ES-I3 (cell line): ENCODE measurements around the gene ABCA3.
"Not testable (repeated sequence)": the region's sequence is repeated elsewhere in the genome, so short reads cannot be mapped to it uniquely, and the experiment has no call there.

Experiments used
- H3K36me3 ChIP-seq: 2 replicates; pipeline ENCODE4 v1.6.1; 2013; ENCODE audit warnings: mild to moderate bottlenecking, low read length, control low read depth, moderate library complexity; ENCODE audit not compliant: insufficient read depth
- H3K4me1 ChIP-seq: 2 replicates; pipeline ENCODE4 v1.6.1; 2013; ENCODE audit warnings: mild to moderate bottlenecking, control low read depth, low read length; ENCODE audit not compliant: insufficient read depth
- H3K9ac ChIP-seq: 2 replicates; pipeline ENCODE4 v1.6.1; 2013; ENCODE audit warnings: low read depth, mild to moderate bottlenecking, low read length, moderate library complexity
- H3K9me3 ChIP-seq: 2 replicates; pipeline ENCODE4 v1.6.1; 2013; ENCODE audit warnings: mild to moderate bottlenecking, low read length, moderate library complexity; ENCODE audit not compliant: control insufficient read depth, insufficient read depth

Gene ABCA3

DNA sequence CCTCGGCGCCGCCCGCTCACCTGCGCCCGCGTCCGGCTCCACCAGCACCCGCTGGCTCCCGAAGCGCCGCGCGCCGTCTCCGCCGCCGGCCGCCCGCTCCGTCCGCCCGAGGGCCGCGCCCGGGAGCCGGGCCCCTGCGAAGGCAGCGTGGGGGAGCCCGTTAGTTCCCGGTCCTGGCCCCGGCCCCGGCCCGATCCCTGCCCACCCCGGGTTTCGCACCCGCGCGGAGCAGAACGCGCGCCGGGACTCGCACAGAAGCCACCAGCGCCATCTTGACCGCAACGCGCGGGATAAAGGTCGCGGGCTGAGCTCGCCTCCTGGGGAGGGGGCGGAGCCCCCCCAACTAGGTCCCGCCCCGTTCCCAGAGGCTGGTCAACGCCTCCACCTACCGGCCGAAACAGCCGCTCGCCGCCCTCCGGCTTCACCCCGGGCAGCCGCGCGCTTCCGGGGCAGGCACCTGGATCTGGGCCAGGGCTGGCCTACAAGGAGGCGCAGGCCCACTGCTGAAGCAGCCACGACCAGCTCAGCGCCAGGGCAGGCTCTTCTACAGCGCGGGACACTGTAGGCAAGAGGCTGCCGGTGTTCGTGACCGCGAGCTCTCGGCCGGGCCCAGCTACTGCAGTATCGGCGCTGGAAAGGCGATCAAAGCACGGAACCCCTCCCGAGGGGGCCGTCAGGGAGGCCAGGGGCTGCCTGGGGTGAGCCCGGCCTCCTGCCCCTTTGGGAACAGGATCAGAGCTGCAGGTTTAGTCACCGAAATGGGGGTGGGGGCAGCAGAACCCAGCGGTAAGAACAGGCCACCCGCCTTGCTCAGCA lies 89.0 kb downstream of the ABCA3 start, which contains the start of gene ECI1:
TSS of gene ECI1 (minus strand) at position 292 of the 816 bp plus-strand sequence. CDS start at position 271, 21 bp downstream.
- Histone ChIP-seq H3K9ac (peak within 1 kb of the TSS; percentile 89), H3K9me3 (no peaks in the 10 kb centered on the region), H3K4me1 (peaks cover 3% of the 10 kb centered on the region; the same call in 1 of the 2 replicates), H3K36me3 (peaks cover 18% of the 10 kb centered on the region)

DNA sequence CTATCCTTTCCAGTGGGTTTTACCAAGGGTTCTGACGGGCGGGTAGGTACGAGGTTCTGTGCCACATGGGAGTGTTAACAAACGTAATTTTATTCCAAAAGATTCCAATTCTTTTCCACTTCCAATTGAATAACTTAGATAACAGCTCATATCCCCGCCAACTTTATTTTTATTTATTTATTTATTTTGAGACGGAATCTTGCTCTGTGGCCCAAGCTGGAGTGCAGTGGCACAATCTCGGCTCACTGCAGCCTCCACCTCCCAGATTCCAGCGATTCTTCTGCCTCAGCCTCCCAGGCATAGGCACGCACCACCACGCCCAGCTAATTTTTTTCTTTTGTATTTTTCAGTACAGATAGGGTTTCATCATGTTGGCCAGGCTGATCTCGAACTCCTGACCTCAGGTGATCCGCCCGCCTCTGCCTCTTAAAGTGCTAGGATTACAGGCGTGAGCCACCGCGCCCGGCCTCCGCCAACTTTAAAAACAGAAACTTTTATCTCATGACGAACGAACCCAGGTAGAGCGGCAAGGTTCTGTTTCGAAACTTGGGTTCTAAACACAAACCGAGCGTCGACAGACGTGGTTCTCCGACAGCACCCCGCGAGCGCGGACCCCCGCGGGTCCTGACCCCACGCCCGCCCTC lies 89.8 kb downstream of the ABCA3 start:
- H3K9me3 ChIP-seq, result no peaks in the 10 kb centered on the region
- H3K36me3 ChIP-seq, result peaks cover 18% of the 10 kb centered on the region
- peaks cover 3% of the 10 kb centered on the region; the same call in 1 of the 2 replicates for H3K4me1 ChIP-seq
- peak overlapping the region; percentile 89 for H3K9ac ChIP-seq

- no peaks in the 10 kb centered on the region; the same call in 1 of the 2 replicates for H3K4me1 ChIP-seq
- peaks cover 15% of the 10 kb centered on the region; the same call in 1 of the 2 replicates for H3K36me3 ChIP-seq
- H3K9me3 ChIP-seq, result no peaks in the 10 kb centered on the region
- no peak overlapping the region for H3K9ac ChIP-seq
Measured at GRCh38 chr16:2246301-2246885, 94.1 kb downstream of the ABCA3 start.

GRCh38 chr16:2244926-2245795 lies 95.4 kb downstream of the ABCA3 start:
- Histone ChIP-seq H3K4me1 (no peaks in the 10 kb centered on the region; the same call in 1 of the 2 replicates), H3K36me3 (peaks cover 15% of the 10 kb centered on the region; the same call in 1 of the 2 replicates), H3K9ac (no peak overlapping the region), H3K9me3 (no peaks in the 10 kb centered on the region)

GRCh38 chr16:2244301-2244700 lies 96.2 kb downstream of the ABCA3 start:
- Histone ChIP-seq H3K9ac (no peak overlapping the region), H3K36me3 (peaks cover 15% of the 10 kb centered on the region; the same call in 1 of the 2 replicates), H3K9me3 (no peaks in the 10 kb centered on the region), H3K4me1 (no peaks in the 10 kb centered on the region)

DNA sequence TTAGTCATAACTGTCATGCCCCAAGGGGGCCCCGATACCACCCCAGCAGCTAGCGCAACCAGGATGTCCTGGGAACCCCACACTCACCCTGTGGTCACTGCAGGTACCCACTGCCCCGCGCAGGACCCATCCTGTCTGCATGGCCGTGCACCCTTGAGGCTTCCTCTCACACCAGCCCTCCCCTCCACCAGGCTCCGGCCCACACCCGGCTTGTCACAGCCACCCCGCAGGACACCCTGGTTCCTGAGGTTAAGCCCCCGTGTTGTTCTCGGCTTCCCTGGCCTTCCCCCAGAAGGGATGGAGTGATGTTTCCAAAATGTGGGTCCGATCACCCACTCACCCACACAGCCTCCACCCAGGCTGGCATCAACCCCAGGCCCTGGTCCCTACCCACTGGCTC lies 96.7 kb downstream of the ABCA3 start:
- Histone ChIP-seq H3K36me3 (peaks cover 15% of the 10 kb centered on the region; the same call in 1 of the 2 replicates), H3K9ac (no peak overlapping the region), H3K9me3 (no peaks in the 10 kb centered on the region), H3K4me1 (no peaks in the 10 kb centered on the region; the same call in 1 of the 2 replicates)

DNA sequence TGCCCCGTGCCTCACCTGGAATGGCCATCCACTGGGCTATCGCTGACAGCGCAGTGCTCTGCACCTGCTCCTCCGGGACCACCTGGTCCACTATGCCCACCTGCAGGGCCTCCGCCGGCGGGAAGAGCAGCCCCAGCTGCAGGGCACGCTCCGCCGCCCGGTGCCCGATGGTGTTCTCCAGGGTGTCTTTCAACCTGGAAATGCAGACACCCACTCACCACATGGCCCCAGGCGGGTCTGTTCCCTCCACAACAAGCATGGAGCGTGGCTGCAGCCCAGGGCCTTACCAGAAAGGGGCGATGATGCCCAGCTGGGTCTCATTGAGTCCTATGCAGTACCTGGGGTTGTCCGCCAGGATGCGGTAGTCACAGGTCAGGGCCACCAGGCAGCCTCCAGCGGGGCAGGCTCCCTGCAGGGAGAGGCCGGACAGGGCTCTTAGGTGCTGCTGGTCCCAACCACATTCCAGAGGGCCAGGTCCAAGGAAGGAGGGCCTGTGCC lies 97.4 kb downstream of the ABCA3 start:
- Histone ChIP-seq H3K9ac (no peak overlapping the region), H3K36me3 (peaks cover 15% of the 10 kb centered on the region; the same call in 1 of the 2 replicates), H3K9me3 (no peaks in the 10 kb centered on the region), H3K4me1 (no peaks in the 10 kb centered on the region; the same call in 1 of the 2 replicates)

- H3K9ac ChIP-seq, result no peak overlapping the region
- H3K9me3 ChIP-seq, result no peaks in the 10 kb centered on the region
- H3K36me3 ChIP-seq, result peaks cover 15% of the 10 kb centered on the region; the same call in 1 of the 2 replicates
- no peaks in the 10 kb centered on the region; the same call in 1 of the 2 replicates for H3K4me1 ChIP-seq
Measured at GRCh38 chr16:2242598-2242997, 97.9 kb downstream of the ABCA3 start.

GRCh38 chr16:2240331-2240730 lies 100.2 kb downstream of the ABCA3 start:
- not testable (repeated sequence) for H3K4me1 ChIP-seq, H3K36me3 ChIP-seq, H3K9ac ChIP-seq, H3K9me3 ChIP-seq

DNA sequence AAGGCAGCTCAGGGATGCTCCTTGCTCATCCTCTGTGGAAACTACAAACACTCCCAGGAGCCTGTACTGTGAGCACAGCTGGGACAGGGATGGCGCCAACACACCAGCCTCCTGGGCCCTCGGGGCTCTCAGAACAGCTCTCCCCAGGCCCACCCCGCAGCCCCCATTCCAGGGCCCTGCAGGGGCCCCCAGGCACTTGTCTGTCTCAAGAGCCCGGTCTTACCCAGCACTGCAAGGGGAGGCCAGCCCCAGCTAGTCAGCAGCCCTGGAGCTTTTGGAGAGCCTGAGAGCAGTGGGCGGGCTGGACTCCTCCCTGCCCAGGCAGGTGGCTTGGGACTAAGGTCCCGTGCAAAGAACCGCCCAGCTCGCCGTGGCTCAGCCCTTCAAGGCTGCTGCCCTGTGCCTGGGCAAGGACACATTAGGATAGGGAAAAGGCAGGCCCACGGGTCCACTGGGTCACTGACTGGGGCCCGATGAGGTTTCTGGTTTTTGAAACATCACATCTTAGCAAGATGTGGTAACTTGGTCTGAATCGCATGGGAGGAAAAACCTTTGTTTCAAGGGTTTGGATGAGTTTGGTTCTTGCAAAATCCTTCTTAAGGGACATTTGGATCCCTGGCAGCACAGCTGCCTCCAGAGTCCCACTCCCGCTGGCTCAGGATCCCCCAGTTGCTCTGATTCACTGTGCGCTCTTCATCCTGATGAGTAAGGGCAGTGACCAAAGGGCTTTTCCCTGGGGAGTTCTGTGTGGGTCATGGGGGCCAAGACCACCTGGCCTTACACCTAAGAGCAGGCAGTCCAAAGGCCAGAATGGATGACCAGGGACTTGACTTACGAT lies 101.5 kb downstream of the ABCA3 start:
- no peak overlapping the region for H3K9ac ChIP-seq

GRCh38 chr16:2238150-2238837 lies 102.2 kb downstream of the ABCA3 start:
- H3K36me3 ChIP-seq, result peaks cover 7% of the 10 kb centered on the region; the same call in 1 of the 2 replicates
- peak overlapping the region; percentile 48; the same call in 1 of the 2 replicates for H3K9ac ChIP-seq
- H3K9me3 ChIP-seq, result no peaks in the 10 kb centered on the region

More for the DNA sequence above, 101.5 kb downstream of the ABCA3 start:
- H3K9me3 ChIP-seq, result no peaks in the 10 kb centered on the region
- peaks cover 7% of the 10 kb centered on the region; the same call in 1 of the 2 replicates for H3K36me3 ChIP-seq
- H3K4me1 ChIP-seq, result no peaks in the 10 kb centered on the region; the same call in 1 of the 2 replicates

DNA sequence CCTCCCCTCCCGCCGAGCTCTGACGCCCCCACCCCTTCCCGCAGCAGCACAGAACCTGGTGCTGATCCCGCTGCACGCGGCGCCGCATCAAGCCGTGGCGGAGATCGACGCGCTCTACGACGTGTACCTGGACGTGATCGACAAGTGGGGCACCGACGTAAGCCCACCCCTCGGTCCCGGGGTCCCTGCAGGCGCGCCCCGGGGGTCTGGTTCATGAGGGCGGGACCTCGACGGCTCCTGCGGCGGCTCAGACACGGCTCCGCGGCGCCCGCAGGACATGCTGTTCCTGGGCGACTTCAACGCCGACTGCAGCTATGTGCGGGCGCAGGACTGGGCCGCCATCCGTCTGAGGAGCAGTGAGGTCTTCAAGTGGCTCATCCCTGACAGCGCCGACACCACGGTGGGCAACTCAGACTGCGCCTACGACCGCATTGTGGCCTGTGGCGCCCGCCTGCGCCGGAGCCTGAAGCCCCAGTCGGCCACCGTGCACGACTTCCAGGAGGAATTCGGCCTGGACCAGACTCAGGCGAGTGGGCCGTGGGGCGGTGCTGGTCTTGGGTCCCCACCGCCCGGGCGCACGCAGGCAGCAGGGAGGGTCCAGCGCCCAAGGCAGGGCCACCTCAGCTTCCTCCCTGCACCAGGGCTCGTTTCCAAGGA lies 102.9 kb downstream of the ABCA3 start:
- Histone ChIP-seq H3K9me3 (no peaks in the 10 kb centered on the region), H3K36me3 (peaks cover 4% of the 10 kb centered on the region; the same call in 1 of the 2 replicates), H3K4me1 (no peaks in the 10 kb centered on the region; the same call in 1 of the 2 replicates), H3K9ac (peak overlapping the region; percentile 48; the same call in 1 of the 2 replicates)

More at GRCh38 chr16:2238150-2238837, 102.2 kb downstream of the ABCA3 start:
- H3K4me1 ChIP-seq, result no peaks in the 10 kb centered on the region; the same call in 1 of the 2 replicates
